ENCODE measurements around the gene GPX3.

DNA sequence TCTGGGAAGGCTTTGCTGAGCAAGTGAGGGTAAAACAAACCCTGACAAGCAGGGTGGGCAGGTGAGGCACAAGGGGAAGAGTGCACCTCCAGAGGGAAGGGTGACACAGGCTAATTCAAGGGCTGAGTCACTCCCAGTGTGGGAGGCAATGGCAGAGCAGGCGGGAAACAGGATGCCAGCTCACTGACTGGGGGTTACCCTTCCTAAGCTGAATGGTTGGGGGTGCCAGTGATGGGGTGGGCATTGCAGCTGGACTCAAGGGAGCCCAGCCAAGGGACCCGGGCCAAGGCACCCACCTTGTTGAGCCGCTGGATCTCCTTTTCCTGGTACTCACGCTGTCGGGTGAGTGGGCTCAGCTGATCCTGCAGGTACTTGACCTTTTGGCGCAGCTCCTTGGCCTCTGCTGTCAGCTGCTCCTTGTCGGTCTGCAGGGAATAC, 18.4 kb downstream of the GPX3 start:
- TF ChIP-seq, protein P1, sequence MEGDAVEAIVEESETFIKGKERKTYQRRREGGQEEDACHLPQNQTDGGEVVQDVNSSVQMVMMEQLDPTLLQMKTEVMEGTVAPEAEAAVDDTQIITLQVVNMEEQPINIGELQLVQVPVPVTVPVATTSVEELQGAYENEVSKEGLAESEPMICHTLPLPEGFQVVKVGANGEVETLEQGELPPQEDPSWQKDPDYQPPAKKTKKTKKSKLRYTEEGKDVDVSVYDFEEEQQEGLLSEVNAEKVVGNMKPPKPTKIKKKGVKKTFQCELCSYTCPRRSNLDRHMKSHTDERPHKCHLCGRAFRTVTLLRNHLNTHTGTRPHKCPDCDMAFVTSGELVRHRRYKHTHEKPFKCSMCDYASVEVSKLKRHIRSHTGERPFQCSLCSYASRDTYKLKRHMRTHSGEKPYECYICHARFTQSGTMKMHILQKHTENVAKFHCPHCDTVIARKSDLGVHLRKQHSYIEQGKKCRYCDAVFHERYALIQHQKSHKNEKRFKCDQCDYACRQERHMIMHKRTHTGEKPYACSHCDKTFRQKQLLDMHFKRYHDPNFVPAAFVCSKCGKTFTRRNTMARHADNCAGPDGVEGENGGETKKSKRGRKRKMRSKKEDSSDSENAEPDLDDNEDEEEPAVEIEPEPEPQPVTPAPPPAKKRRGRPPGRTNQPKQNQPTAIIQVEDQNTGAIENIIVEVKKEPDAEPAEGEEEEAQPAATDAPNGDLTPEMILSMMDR (IDR thresholded peaks at IDR 0.05), result no peak
- no peak for TF ChIP-seq POLR2A (IDR thresholded peaks at IDR 0.05)

All from testis (tissue), 2 donors.